Thymus (tissue), 11 donors: Measurements from ENCODE around the gene APELA. TPM values are rescaled to one million over a fixed set of nuclear protein-coding genes. Genes with fewer than 3 reads are reported as not detected.

Experiments
- DNase-seq, 9 donors: peaks; one replicate each; pipeline ENCODE4 v3.0.0-alpha.2; 2013; ENCODE audit warnings: low spot score in 9 of 9, low read depth in 6 of 9, missing footprints in 1 of 9
- H3K27ac ChIP-seq, 2 donors: one replicate each; pipeline ENCODE4 v1.5.1; 2013; ENCODE audit warnings: control low read depth in 1 of 2, low read depth in 1 of 2, low read length in 1 of 2, mild to moderate bottlenecking in 1 of 2, moderate library complexity in 1 of 2
- H3K27me3 ChIP-seq, 2 donors: one replicate each; pipeline ENCODE4 v1.5.1; 2013; ENCODE audit warnings: low read length in 1 of 2; ENCODE audit not compliant: control insufficient read depth in 2 of 2, insufficient read depth in 1 of 2
- H3K36me3 ChIP-seq, 2 donors: one replicate each; pipeline ENCODE4 v1.5.1; 2013; ENCODE audit warnings: low read length in 1 of 2, mild to moderate bottlenecking in 1 of 2, moderate library complexity in 1 of 2; ENCODE audit not compliant: control insufficient read depth in 2 of 2, insufficient read depth in 2 of 2
- H3K4me1 ChIP-seq, 2 donors: one replicate each; pipeline ENCODE4 v1.5.1; 2013; ENCODE audit warnings: low read length in 2 of 2; ENCODE audit not compliant: control insufficient read depth in 2 of 2, insufficient read depth in 2 of 2
- H3K4me3 ChIP-seq, 2 donors: one replicate each; pipeline ENCODE4 v1.5.1; 2013; ENCODE audit warnings: low read length in 2 of 2, control low read depth in 1 of 2, mild to moderate bottlenecking in 1 of 2
- H3K9me3 ChIP-seq, 2 donors: one replicate each; pipeline ENCODE4 v1.5.1; 2013; ENCODE audit warnings: low read length in 1 of 2, mild to moderate bottlenecking in 1 of 2; ENCODE audit not compliant: control insufficient read depth in 2 of 2, insufficient read depth in 1 of 2
- WGBS: extraction: QIAGEN DNeasy Blood & Tissue Kit; methylation state at CpG from one replicate; pipeline ENCODE4 v1.1.7; 2013; 5-methylcytosine and 5-hydroxymethylcytosine counted together
- polyA plus RNA-seq: library from polyadenylated mRNA; stranded (reverse); fragments of 200-250 nt; gene quantifications from one replicate; pipeline ENCODE4 v1.2.3, GENCODE V29; 2013
- total RNA-seq: library from RNA; stranded (reverse); fragments of 120-200 nt; gene quantifications from one replicate; pipeline ENCODE4 v1.2.4, GENCODE V29; 2013
- donor health status: healthy.

APELA gene
- total and polyA plus RNA-seq, 2 donors, result 0.02 to 0.14 TPM

- Histone ChIP-seq H3K27ac (no peak overlapping the region), H3K36me3 (no peaks in the 10 kb centered on the region), H3K4me3 (no peak overlapping the region), H3K9me3 (no peaks in the 10 kb centered on the region), H3K27me3 (no peaks in the 10 kb centered on the region), H3K4me1 (no peaks in the 10 kb centered on the region)
- WGBS, result 80% methylated on average over 3 of the region's 3 CpGs
- no peak for DNase-seq
These were observed 2.2 kb upstream of the APELA start for GRCh38 chr4:164874789-164875188.

- WGBS, result 73% methylated on average over 1 of the region's 1 CpG
- Histone ChIP-seq H3K4me3 (no peak overlapping the region), H3K27ac (no peak overlapping the region), H3K4me1 (no peaks in the 10 kb centered on the region), H3K9me3 (no peaks in the 10 kb centered on the region), H3K27me3 (no peaks in the 10 kb centered on the region), H3K36me3 (no peaks in the 10 kb centered on the region)
- DNase-seq, result no peak
These were observed 3.7 kb downstream of the APELA start for GRCh38 chr4:164880489-164881262.

- no peaks in the 10 kb centered on the region for H3K4me1 ChIP-seq
- H3K9me3 ChIP-seq, result no peaks in the 10 kb centered on the region
- no peak overlapping the region for H3K4me3 ChIP-seq
- WGBS, result 79% methylated on average over 1 of the region's 1 CpG
- H3K27me3 ChIP-seq, result no peaks in the 10 kb centered on the region
- H3K27ac ChIP-seq, result no peak overlapping the region
- no peaks in the 10 kb centered on the region for H3K36me3 ChIP-seq
- no peak for DNase-seq
These were observed 11.2 kb downstream of the APELA start for GRCh38 chr4:164888096-164888715.

GRCh38 chr4:164890691-164891090, 13.7 kb downstream of the APELA start:
- no peaks in the 10 kb centered on the region for H3K27me3 ChIP-seq
- no peak overlapping the region for H3K4me3 ChIP-seq
- 97% methylated on average over 2 of the region's 2 CpGs for WGBS
- no peaks in the 10 kb centered on the region for H3K36me3 ChIP-seq
- H3K27ac ChIP-seq, result no peak overlapping the region
- no peaks in the 10 kb centered on the region for H3K4me1 ChIP-seq
- no peak for DNase-seq
- no peaks in the 10 kb centered on the region for H3K9me3 ChIP-seq

GRCh38 chr4:164892018-164892417, 15.0 kb downstream of the APELA start:
- DNase-seq, result no peak
- Histone ChIP-seq H3K4me3 (no peak overlapping the region), H3K27me3 (no peaks in the 10 kb centered on the region), H3K36me3 (no peaks in the 10 kb centered on the region), H3K9me3 (no peaks in the 10 kb centered on the region), H3K4me1 (no peaks in the 10 kb centered on the region), H3K27ac (no peak overlapping the region)
- WGBS, result 85% methylated on average over 3 of the region's 3 CpGs

GRCh38 chr4:164894702-164895101, 17.7 kb downstream of the APELA start:
- 90% methylated on average over 3 of the region's 3 CpGs for WGBS
- Histone ChIP-seq H3K4me3 (no peak overlapping the region), H3K9me3 (no peaks in the 10 kb centered on the region)

GRCh38 chr4:164902608-164903007, 25.6 kb downstream of the APELA start:
- H3K9me3 ChIP-seq, result peaks cover 0 to 5% of the 10 kb centered on the region in 2 donors
- no peaks in the 10 kb centered on the region for H3K36me3 ChIP-seq
- DNase-seq, result no peak
- no peak overlapping the region for H3K27ac ChIP-seq
- H3K4me1 ChIP-seq, result no peaks in the 10 kb centered on the region
- WGBS, result 96% methylated on average over 5 of the region's 5 CpGs
- no peak overlapping the region for H3K4me3 ChIP-seq
- H3K27me3 ChIP-seq, result no peaks in the 10 kb centered on the region

More at GRCh38 chr4:164894702-164895101, 17.7 kb downstream of the APELA start:
- DNase-seq, result no peak
- H3K27ac ChIP-seq, result no peak overlapping the region
- no peaks in the 10 kb centered on the region for H3K27me3 ChIP-seq
- H3K36me3 ChIP-seq, result no peaks in the 10 kb centered on the region
- H3K4me1 ChIP-seq, result no peaks in the 10 kb centered on the region

GRCh38 chr4:164904336-164904735, 27.4 kb downstream of the APELA start:
- WGBS, result 85% methylated on average over 5 of the region's 5 CpGs
- H3K27me3 ChIP-seq, result no peaks in the 10 kb centered on the region
- DNase-seq, result no peak
- no peaks in the 10 kb centered on the region for H3K36me3 ChIP-seq
- H3K4me3 ChIP-seq, result no peak overlapping the region
- H3K27ac ChIP-seq, result no peak overlapping the region
- peaks cover 0 to 5% of the 10 kb centered on the region in 2 donors for H3K9me3 ChIP-seq
- no peaks in the 10 kb centered on the region for H3K4me1 ChIP-seq

GRCh38 chr4:164904941-164905340, 28.0 kb downstream of the APELA start:
- no peak overlapping the region for H3K27ac ChIP-seq
- H3K4me3 ChIP-seq, result no peak overlapping the region
- H3K4me1 ChIP-seq, result no peaks in the 10 kb centered on the region
- H3K36me3 ChIP-seq, result no peaks in the 10 kb centered on the region
- peaks cover 0 to 5% of the 10 kb centered on the region in 2 donors for H3K9me3 ChIP-seq
- no peak for DNase-seq
- 89% methylated on average over 2 of the region's 2 CpGs for WGBS
- H3K27me3 ChIP-seq, result no peaks in the 10 kb centered on the region
